Activated T-cell treated with anti-CD3 and anti-CD28 coated beads, Interleukin-2, amount 50 U/mL, for 24 hours (primary cell): ENCODE measurements around the gene PHETA1.
"Not testable (repeated sequence)": the region's sequence is repeated elsewhere in the genome, so short reads cannot be mapped to it uniquely, and the experiment has no call there.

ENCODE experiments used
- DNase-seq: peaks from one replicate; pipeline ENCODE4 v3.0.0-alpha.2; 2020
- H3K27ac Mint-ChIP-seq: 2 replicates; pipeline ENCODE4 v1.8.0; 2020; ENCODE audit warnings: mild to moderate bottlenecking, mixed read lengths
- H3K27me3 Mint-ChIP-seq: 2 replicates; pipeline ENCODE4 v1.8.0; 2020; ENCODE audit warnings: mixed read lengths
- H3K36me3 Mint-ChIP-seq: 2 replicates; pipeline ENCODE4 v1.8.0; 2020; ENCODE audit warnings: low read depth, mixed read lengths
- H3K4me1 Mint-ChIP-seq: 2 replicates; pipeline ENCODE4 v1.8.0; 2020; ENCODE audit warnings: low read depth, mixed read lengths
- H3K4me3 Mint-ChIP-seq: 2 replicates; pipeline ENCODE4 v1.8.0; 2020; ENCODE audit warnings: mild to moderate bottlenecking, moderate library complexity, mixed read lengths
- H3K9me3 Mint-ChIP-seq: 2 replicates; pipeline ENCODE4 v1.8.0; 2020; ENCODE audit warnings: mixed read lengths

PHETA1 gene

GRCh38 chr12:111396271-111396670, 27.4 kb upstream of the PHETA1 start:
- not testable (repeated sequence) for H3K27me3 Mint-ChIP-seq, H3K9me3 Mint-ChIP-seq, DNase-seq, H3K36me3 Mint-ChIP-seq, H3K27ac Mint-ChIP-seq, H3K4me3 Mint-ChIP-seq
- peaks cover 34% of the 10 kb centered on the region for H3K4me1 Mint-ChIP-seq

DNA sequence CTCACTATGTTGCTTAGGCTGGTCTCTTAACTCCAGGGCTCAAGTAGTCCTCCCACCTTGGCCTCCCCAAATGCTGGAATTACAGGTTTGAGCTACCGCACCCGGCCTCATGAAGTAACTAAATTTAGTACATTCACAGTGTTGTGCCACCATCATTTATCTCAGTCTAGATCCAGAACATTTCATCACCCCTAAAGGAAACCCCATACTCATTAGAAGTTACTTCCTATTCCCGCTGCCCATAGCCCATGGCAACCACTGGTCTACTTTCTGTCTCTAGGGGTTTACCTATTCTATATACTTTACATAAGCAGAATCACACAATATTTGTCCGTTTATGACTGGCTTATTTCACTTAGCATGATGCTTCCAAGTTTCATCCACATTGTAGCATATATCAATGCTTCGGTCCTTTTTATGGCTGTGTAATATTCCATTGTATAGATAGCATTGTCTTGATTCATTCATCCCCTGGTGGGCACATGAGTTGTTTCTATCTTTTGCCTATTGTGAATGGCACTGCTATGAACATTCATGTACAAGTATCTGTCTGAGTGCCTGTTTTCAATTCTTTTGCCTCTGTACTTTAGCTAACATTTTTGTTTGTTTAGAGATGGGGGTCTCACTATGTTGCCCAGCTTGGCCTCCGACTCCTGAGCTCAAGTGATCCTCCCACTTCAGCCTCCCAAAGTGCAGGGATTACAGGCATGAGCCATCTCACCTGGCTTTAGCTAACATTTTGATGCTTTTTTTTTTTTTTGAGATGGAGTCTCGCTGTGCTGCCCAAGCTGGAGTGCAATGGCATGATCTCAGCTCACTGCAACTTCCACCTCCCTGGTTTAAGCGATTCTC, 26.7 kb upstream of the PHETA1 start:
- peaks cover 32% of the 10 kb centered on the region for H3K4me1 Mint-ChIP-seq
- H3K9me3 Mint-ChIP-seq, result no peaks in the 10 kb centered on the region

GRCh38 chr12:111394480-111394879, 25.6 kb upstream of the PHETA1 start:
- Mint-ChIP-seq H3K4me3 (no peak overlapping the region), H3K27ac (no peak overlapping the region), H3K27me3 (no peaks in the 10 kb centered on the region), H3K4me1 (peaks cover 22% of the 10 kb centered on the region), H3K36me3 (no peaks in the 10 kb centered on the region), H3K9me3 (no peaks in the 10 kb centered on the region)
- no peak for DNase-seq

More for the DNA sequence above, 26.7 kb upstream of the PHETA1 start:
- no peaks in the 10 kb centered on the region for H3K27me3 Mint-ChIP-seq
- no peak overlapping the region for H3K4me3 Mint-ChIP-seq
- no peak overlapping the region for H3K27ac Mint-ChIP-seq
- H3K36me3 Mint-ChIP-seq, result no peaks in the 10 kb centered on the region
- DNase-seq, result no peak

- DNase-seq, result no peak
- H3K4me3 Mint-ChIP-seq, result no peak overlapping the region
- H3K4me1 Mint-ChIP-seq, result peaks cover 15% of the 10 kb centered on the region
- no peaks in the 10 kb centered on the region for H3K36me3 Mint-ChIP-seq
- H3K27me3 Mint-ChIP-seq, result no peaks in the 10 kb centered on the region
- no peaks in the 10 kb centered on the region for H3K9me3 Mint-ChIP-seq
- H3K27ac Mint-ChIP-seq, result no peak overlapping the region
These were observed 24.9 kb upstream of the PHETA1 start for GRCh38 chr12:111393700-111394300.

DNA sequence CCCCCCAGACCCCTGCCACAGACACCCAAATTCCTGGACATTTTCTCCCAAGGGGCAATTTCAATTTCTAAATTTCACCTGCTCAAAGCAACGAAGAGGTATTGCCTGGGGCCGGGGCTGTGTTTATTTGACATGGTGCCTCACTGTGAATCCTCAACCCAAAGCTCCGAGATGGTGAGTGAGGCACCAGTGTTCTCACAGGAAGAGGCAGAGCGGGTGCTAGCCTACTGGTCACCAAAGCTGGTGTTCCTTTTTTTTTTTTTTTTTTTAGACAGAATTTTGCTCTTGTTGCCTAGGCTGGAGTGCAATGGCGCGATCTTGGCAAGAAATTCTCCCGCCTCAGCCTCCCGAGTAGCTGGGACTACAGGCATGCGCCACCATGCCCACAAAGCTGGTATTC, 22.0 kb upstream of the PHETA1 start:
- Mint-ChIP-seq H3K9me3 (no peaks in the 10 kb centered on the region), H3K27me3 (no peaks in the 10 kb centered on the region), H3K4me1 (no peaks in the 10 kb centered on the region), H3K27ac (no peak overlapping the region), H3K4me3 (no peak overlapping the region), H3K36me3 (no peaks in the 10 kb centered on the region)
- DNase-seq, result no peak

DNA sequence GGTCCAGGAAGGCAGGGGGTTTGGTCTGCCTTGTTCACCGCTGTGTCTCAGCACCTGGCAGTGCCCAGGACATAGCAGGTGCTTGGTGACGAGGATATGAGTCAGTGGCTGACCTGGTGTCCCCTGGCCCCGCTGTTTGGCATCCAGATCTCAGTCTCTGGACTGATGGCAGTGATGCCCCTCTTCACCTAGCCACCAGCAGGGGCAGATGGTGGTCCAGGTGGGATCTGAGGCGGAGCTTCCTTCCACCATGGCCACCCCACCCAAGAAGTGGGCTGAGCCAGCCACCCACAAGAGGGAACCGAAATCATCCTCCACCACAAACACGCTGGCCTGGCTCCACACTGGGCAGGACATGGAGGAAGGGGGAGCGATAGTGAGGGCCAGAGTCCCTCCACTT, 20.7 kb upstream of the PHETA1 start:
- H3K4me1 Mint-ChIP-seq, result no peaks in the 10 kb centered on the region
- no peak overlapping the region for H3K4me3 Mint-ChIP-seq
- no peaks in the 10 kb centered on the region for H3K9me3 Mint-ChIP-seq
- no peak for DNase-seq
- no peaks in the 10 kb centered on the region for H3K27me3 Mint-ChIP-seq
- H3K36me3 Mint-ChIP-seq, result no peaks in the 10 kb centered on the region
- no peak overlapping the region for H3K27ac Mint-ChIP-seq

GRCh38 chr12:111387747-111388323, 18.9 kb upstream of the PHETA1 start:
- no peak overlapping the region for H3K4me3 Mint-ChIP-seq
- no peaks in the 10 kb centered on the region for H3K4me1 Mint-ChIP-seq
- no peaks in the 10 kb centered on the region for H3K27me3 Mint-ChIP-seq
- H3K9me3 Mint-ChIP-seq, result no peaks in the 10 kb centered on the region
- no peak overlapping the region for H3K27ac Mint-ChIP-seq
- no peaks in the 10 kb centered on the region for H3K36me3 Mint-ChIP-seq
- no peak for DNase-seq

DNA sequence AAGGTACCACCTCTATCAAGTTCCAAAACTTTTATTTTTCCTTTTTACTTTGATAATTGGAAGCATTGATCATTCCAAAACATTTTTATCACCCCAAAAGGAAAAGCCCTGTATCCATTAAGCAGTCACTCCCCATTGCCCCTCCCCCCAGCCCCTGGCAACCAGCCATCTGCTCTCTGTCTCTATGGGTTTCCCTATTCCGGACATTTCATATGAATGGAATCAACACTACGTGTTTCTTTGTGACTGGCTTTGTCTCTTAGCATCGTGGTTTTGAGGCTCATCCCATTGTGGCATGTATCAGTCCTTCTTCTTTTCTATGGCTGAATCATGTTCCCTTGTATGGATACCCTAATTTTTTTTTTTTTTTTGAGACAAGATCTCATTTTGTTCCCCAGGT, 18.0 kb upstream of the PHETA1 start:
- H3K27me3 Mint-ChIP-seq, result no peaks in the 10 kb centered on the region
- H3K4me1 Mint-ChIP-seq, result no peaks in the 10 kb centered on the region
- no peak for DNase-seq
- H3K9me3 Mint-ChIP-seq, result no peaks in the 10 kb centered on the region
- H3K27ac Mint-ChIP-seq, result no peak overlapping the region
- no peak overlapping the region for H3K4me3 Mint-ChIP-seq
- no peaks in the 10 kb centered on the region for H3K36me3 Mint-ChIP-seq

DNA sequence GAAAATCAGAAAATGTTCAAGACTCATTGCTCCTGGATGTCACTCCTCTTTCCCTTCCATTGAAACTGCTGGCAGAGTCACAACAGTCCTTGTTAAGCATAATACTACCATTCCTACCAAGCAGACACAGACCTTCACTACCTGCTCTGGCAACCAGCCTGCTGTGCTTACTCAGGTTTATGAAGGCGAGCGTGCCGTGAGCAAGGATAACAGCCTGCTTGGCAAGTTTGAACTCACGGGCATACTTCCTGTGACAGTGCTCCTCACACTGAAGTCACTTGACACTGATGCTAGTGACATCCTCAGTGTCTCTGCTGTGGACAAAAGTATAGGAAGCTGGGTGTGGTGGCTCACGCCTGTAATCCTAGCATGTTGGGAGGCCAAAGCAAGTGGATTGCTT, 15.7 kb upstream of the PHETA1 start:
- H3K4me3 Mint-ChIP-seq, result no peak overlapping the region
- no peak for DNase-seq
- no peaks in the 10 kb centered on the region for H3K36me3 Mint-ChIP-seq
- H3K27ac Mint-ChIP-seq, result no peak overlapping the region
- no peaks in the 10 kb centered on the region for H3K4me1 Mint-ChIP-seq
- H3K9me3 Mint-ChIP-seq, result no peaks in the 10 kb centered on the region
- H3K27me3 Mint-ChIP-seq, result no peaks in the 10 kb centered on the region

- H3K27me3 Mint-ChIP-seq, result peaks cover 2% of the 10 kb centered on the region
- no peaks in the 10 kb centered on the region for H3K36me3 Mint-ChIP-seq
- no peaks in the 10 kb centered on the region for H3K9me3 Mint-ChIP-seq
- H3K4me3 Mint-ChIP-seq, result no peak overlapping the region
- peaks cover 4% of the 10 kb centered on the region for H3K4me1 Mint-ChIP-seq
- no peak for DNase-seq
- H3K27ac Mint-ChIP-seq, result no peak overlapping the region
These were observed 11.2 kb upstream of the PHETA1 start for GRCh38 chr12:111379942-111380554.

GRCh38 chr12:111377440-111377839, 8.5 kb upstream of the PHETA1 start:
- peaks cover 4% of the 10 kb centered on the region for H3K4me1 Mint-ChIP-seq
- H3K36me3 Mint-ChIP-seq, result no peaks in the 10 kb centered on the region
- H3K27ac Mint-ChIP-seq, result no peak overlapping the region
- H3K27me3 Mint-ChIP-seq, result peaks cover 9% of the 10 kb centered on the region
- H3K9me3 Mint-ChIP-seq, result no peaks in the 10 kb centered on the region
- H3K4me3 Mint-ChIP-seq, result no peak overlapping the region
- DNase-seq, result no peak

GRCh38 chr12:111373231-111373630, 4.3 kb upstream of the PHETA1 start:
- H3K27me3 Mint-ChIP-seq, H3K9me3 Mint-ChIP-seq, H3K36me3 Mint-ChIP-seq, H3K4me3 Mint-ChIP-seq, H3K27ac Mint-ChIP-seq, DNase-seq: not testable (repeated sequence)
- H3K4me1 Mint-ChIP-seq, result peaks cover 15% of the 10 kb centered on the region

GRCh38 chr12:111369496-111370220, 763 bp upstream of the PHETA1 start:
- H3K4me3 Mint-ChIP-seq, result peak overlapping the region; percentile 75
- no peak overlapping the region for H3K27ac Mint-ChIP-seq
- H3K27me3 Mint-ChIP-seq, result peaks cover 7% of the 10 kb centered on the region
- H3K9me3 Mint-ChIP-seq, result no peaks in the 10 kb centered on the region
- H3K4me1 Mint-ChIP-seq, result peaks cover 23% of the 10 kb centered on the region
- no peak for DNase-seq
- no peaks in the 10 kb centered on the region for H3K36me3 Mint-ChIP-seq

DNA sequence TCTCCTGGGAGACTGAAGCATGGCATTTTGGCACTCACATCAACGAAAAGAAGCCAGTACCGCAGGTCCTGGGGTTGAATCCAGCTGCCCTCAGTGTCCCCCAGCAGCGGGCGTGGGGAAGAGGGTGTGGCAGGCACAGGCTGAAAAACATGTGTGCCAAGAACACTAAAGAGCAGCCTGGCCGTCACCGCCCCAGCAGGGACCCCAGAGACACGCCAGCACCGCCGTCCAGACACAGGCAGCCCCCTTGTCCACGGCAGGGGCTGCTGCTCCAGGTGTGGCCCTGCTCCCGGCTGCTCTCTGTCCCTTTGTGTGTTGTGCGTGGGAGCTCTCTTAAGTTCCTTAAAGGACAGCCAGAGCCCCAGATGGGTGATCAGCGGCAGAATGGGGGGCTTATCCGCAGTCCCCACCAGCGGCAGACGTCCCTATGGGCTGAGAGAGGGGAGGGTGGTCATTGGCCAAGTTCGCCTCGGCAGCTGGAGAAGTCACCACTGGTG, 556 bp downstream of the PHETA1 start:
- Mint-ChIP-seq H3K4me1 (peaks cover 23% of the 10 kb centered on the region), H3K4me3 (peak overlapping the region; percentile 72), H3K27ac (no peak overlapping the region), H3K36me3 (no peaks in the 10 kb centered on the region), H3K9me3 (no peaks in the 10 kb centered on the region), H3K27me3 (peaks cover 4% of the 10 kb centered on the region)
- DNase-seq, result peak; percentile 44
